Panc1 (cell line): ENCODE measurements around the gene TBC1D2B. TPM values are rescaled to one million over a fixed set of nuclear protein-coding genes. Genes with fewer than 3 reads are reported as not detected.

Experiments used
- ATAC-seq: fragments of 200-7000 bp; cut with Tn5 transposase; 2 replicates; pipeline ENCODE4 v1.9.1; 2020; ENCODE audit warnings: mild to moderate bottlenecking, moderate library complexity
- BruUV-seq: library from RNA; stranded (reverse); fragments of 400-500 nt; replicated peaks from 2 replicates; lab custom pipeline; 2021; lab: Mats Ljungman, UMichigan
- CTCF ChIA-PET: fragments of 300-600 bp; sonication (Branson Sonifier 250); formaldehyde crosslinking; loops from one replicate; lab custom pipeline; 2022; ENCODE audit warnings: antibody characterized with exemption; lab: Charles Lee
- POLR2A ChIA-PET: fragments of 300-600 bp; sonication (Branson Sonifier 250); formaldehyde crosslinking; loops from one replicate; lab custom pipeline; 2022; ENCODE audit warnings: antibody characterized with exemption; lab: Charles Lee
- DNase-seq: peaks from one replicate; pipeline ENCODE4 v3.0.0-alpha.2; 2010; ENCODE audit warnings: low read depth, low spot score
- H3K27ac ChIP-seq: 2 replicates; pipeline ENCODE4 v1.5.1; 2011; ENCODE audit warnings: mild to moderate bottlenecking, low read length, inconsistent platforms
- H3K27me3 ChIP-seq: fragments of 200-500 bp; sonication (Bioruptor generic); 2 replicates; pipeline ENCODE4 v1.6.0; 2014; ENCODE audit warnings: low read length, inconsistent platforms; ENCODE audit not compliant: control insufficient read depth, insufficient read depth
- H3K36me3 ChIP-seq: fragments of 200-500 bp; sonication (Bioruptor generic); 2 replicates; pipeline ENCODE4 v1.5.1; 2014; ENCODE audit warnings: inconsistent platforms, mild to moderate bottlenecking, low read length, moderate library complexity; ENCODE audit not compliant: control insufficient read depth, insufficient read depth
- H3K4me1 ChIP-seq: 2 replicates; pipeline ENCODE4 v1.5.1; 2011; ENCODE audit warnings: inconsistent platforms, mild to moderate bottlenecking, low read length, moderate library complexity; ENCODE audit not compliant: control insufficient read depth, insufficient read depth
- H3K4me3 ChIP-seq, 2 experiments: 2 replicates each; pipeline ENCODE4 v1.5.1; 2011 to 2012; ENCODE audit warnings: low read depth in 2 of 2, low read length in 2 of 2, mild to moderate bottlenecking in 2 of 2, inconsistent platforms in 1 of 2, moderate library complexity in 1 of 2
- H3K9me3 ChIP-seq: fragments of 200-500 bp; sonication (Bioruptor generic); 2 replicates; pipeline ENCODE4 v1.5.1; 2014; ENCODE audit warnings: low read depth, mild to moderate bottlenecking, inconsistent platforms, low read length, moderate library complexity; ENCODE audit not compliant: control insufficient read depth, insufficient read depth
- POLR2AphosphoS5 ChIP-seq: IDR thresholded peaks from 2 replicates; pipeline ENCODE4 v1.6.1; 2012; ENCODE audit warnings: mild to moderate bottlenecking, low read depth, low read length, moderate library complexity
- SIN3A ChIP-seq: IDR thresholded peaks from 2 replicates; pipeline ENCODE4 v1.6.1; 2012; ENCODE audit warnings: low read depth, mild to moderate bottlenecking, low read length, moderate library complexity, borderline replicate concordance; ENCODE audit not compliant: insufficient read depth
- TCF7L2 ChIP-seq: IDR thresholded peaks from 2 replicates; pipeline ENCODE4 v1.6.1; 2011; ENCODE audit warnings: mild to moderate bottlenecking, low read depth, low read length, inconsistent platforms
- in situ Hi-C: cut with HindIII; loops from 2 replicates; pipeline ENCODE4 v1.10.0; 2016; ENCODE audit warnings: low sequenced_read_pairs, low pct_unique_long_range_greater_than_20kb
- intact Hi-C: fragments of 100-400 bp; cut with micrococcal nuclease; formaldehyde crosslinking; loops from one replicate; pipeline ENCODE4 v1.10.0; 2022; ENCODE audit not compliant: unreplicated experiment
- total RNA-seq: library from RNA; stranded (reverse); gene quantifications from one replicate; pipeline ENCODE4 v1.2.1, GENCODE V29; 2021; ENCODE audit not compliant: unreplicated experiment
- TF ChIP-seq, protein P1 (sequence below): fragments of 450-650 bp; IDR thresholded peaks from 2 replicates; pipeline ENCODE4 v1.5.1; 2017; ENCODE audit warnings: mild to moderate bottlenecking
- TF ChIP-seq, protein P2 (sequence below), 2 experiments: IDR thresholded peaks; 2 replicates each; pipeline ENCODE4 v1.6.1; 2011 to 2012; ENCODE audit warnings: low read depth in 2 of 2, control low read depth in 1 of 2, low read length in 1 of 2, mild to moderate bottlenecking in 1 of 2, moderate library complexity in 1 of 2; ENCODE audit not compliant: insufficient read depth in 1 of 2

The TBC1D2B gene
- total RNA-seq, 1 experiment from 2014 or later: 59.3 TPM

- no TSS peak for BruUV-seq
- H3K4me1 ChIP-seq: peaks cover 26% of the 10 kb centered on the region
- no peak overlapping the region for H3K4me3 ChIP-seq
- in situ Hi-C loops: no loop called here
- H3K27me3 ChIP-seq: no peaks in the 10 kb centered on the region
- CTCF ChIA-PET: no interaction called here
- no peaks in the 10 kb centered on the region for H3K9me3 ChIP-seq
- DNase-seq (no peak), ATAC-seq (peak; percentile 57)
- peaks cover 4% of the 10 kb centered on the region for H3K36me3 ChIP-seq
- TF ChIP-seq SIN3A: no peak
- TF ChIP-seq TCF7L2: no peak
- TF ChIP-seq, protein P1, sequence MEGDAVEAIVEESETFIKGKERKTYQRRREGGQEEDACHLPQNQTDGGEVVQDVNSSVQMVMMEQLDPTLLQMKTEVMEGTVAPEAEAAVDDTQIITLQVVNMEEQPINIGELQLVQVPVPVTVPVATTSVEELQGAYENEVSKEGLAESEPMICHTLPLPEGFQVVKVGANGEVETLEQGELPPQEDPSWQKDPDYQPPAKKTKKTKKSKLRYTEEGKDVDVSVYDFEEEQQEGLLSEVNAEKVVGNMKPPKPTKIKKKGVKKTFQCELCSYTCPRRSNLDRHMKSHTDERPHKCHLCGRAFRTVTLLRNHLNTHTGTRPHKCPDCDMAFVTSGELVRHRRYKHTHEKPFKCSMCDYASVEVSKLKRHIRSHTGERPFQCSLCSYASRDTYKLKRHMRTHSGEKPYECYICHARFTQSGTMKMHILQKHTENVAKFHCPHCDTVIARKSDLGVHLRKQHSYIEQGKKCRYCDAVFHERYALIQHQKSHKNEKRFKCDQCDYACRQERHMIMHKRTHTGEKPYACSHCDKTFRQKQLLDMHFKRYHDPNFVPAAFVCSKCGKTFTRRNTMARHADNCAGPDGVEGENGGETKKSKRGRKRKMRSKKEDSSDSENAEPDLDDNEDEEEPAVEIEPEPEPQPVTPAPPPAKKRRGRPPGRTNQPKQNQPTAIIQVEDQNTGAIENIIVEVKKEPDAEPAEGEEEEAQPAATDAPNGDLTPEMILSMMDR: no peak
- TF ChIP-seq POLR2AphosphoS5: no peak
- TF ChIP-seq, protein P2, sequence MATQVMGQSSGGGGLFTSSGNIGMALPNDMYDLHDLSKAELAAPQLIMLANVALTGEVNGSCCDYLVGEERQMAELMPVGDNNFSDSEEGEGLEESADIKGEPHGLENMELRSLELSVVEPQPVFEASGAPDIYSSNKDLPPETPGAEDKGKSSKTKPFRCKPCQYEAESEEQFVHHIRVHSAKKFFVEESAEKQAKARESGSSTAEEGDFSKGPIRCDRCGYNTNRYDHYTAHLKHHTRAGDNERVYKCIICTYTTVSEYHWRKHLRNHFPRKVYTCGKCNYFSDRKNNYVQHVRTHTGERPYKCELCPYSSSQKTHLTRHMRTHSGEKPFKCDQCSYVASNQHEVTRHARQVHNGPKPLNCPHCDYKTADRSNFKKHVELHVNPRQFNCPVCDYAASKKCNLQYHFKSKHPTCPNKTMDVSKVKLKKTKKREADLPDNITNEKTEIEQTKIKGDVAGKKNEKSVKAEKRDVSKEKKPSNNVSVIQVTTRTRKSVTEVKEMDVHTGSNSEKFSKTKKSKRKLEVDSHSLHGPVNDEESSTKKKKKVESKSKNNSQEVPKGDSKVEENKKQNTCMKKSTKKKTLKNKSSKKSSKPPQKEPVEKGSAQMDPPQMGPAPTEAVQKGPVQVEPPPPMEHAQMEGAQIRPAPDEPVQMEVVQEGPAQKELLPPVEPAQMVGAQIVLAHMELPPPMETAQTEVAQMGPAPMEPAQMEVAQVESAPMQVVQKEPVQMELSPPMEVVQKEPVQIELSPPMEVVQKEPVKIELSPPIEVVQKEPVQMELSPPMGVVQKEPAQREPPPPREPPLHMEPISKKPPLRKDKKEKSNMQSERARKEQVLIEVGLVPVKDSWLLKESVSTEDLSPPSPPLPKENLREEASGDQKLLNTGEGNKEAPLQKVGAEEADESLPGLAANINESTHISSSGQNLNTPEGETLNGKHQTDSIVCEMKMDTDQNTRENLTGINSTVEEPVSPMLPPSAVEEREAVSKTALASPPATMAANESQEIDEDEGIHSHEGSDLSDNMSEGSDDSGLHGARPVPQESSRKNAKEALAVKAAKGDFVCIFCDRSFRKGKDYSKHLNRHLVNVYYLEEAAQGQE (IDR thresholded peaks at IDR 0.05; ENCODE audit: insufficient read depth in 1 of 2, low read depth in 2 of 2, low read length in 1 of 2): no peak
- intact Hi-C loops: no loop called here
- POLR2A ChIA-PET: interaction anchor here (0.6 kb wide), 1 partner anchor 40 kb away, joined by 3 read pairs; no protein-coding TSS in a partner anchor
- H3K27ac ChIP-seq: peak overlapping the region; percentile 10; the same call in 1 of the 2 replicates
These were observed 42.2 kb downstream of the TBC1D2B start for GRCh38 chr15:78035321-78035751.

- H3K4me1 ChIP-seq: peaks cover 26% of the 10 kb centered on the region
- no peak overlapping the region for H3K4me3 ChIP-seq
- no TSS peak for BruUV-seq
- peaks cover 4% of the 10 kb centered on the region for H3K36me3 ChIP-seq
- H3K27me3 ChIP-seq: no peaks in the 10 kb centered on the region
- ATAC-seq (peak; percentile 24; the same call in 1 of the 2 replicates), DNase-seq (no peak)
- ChIA-PET CTCF (interaction anchor here (0.6 kb wide), 2 partner anchors 35 to 403 kb away, joined by 3 to 5 read pairs; partner anchors contain the start of gene IREB2), POLR2A (interaction anchor here (0.5 to 0.6 kb wide), 2 partner anchors 40 to 71 kb away, joined by 3 to 4 read pairs; no protein-coding TSS in a partner anchor)
- in situ Hi-C loops (no loop called here), intact Hi-C loops (no loop called here)
- H3K9me3 ChIP-seq: no peaks in the 10 kb centered on the region
- no peak for TF ChIP-seq POLR2AphosphoS5
- TF ChIP-seq TCF7L2: no peak
- TF ChIP-seq, protein P1: no peak
- TF ChIP-seq, protein P2 (IDR thresholded peaks at IDR 0.05; ENCODE audit: insufficient read depth in 1 of 2, low read depth in 2 of 2, low read length in 1 of 2): no peak
- no peak for TF ChIP-seq SIN3A
- H3K27ac ChIP-seq: peak overlapping the region; percentile 37
These were observed 42.9 kb downstream of the TBC1D2B start for GRCh38 chr15:78034495-78035191.
